HG03039 (cell line): ENCODE data around the gene PYGL.
"Not testable (repeated sequence)": the region's sequence is repeated elsewhere in the genome, so short reads cannot be mapped to it uniquely, and the experiment has no call there.

Source experiments
- ATAC-seq: cut with Tn5 transposase; IDR thresholded peaks from one replicate; pipeline ENCODE4 v1.9.1; 2021; ENCODE audit warnings: mild to moderate bottlenecking, moderate library complexity; ENCODE audit not compliant: unreplicated experiment

Gene PYGL

DNA sequence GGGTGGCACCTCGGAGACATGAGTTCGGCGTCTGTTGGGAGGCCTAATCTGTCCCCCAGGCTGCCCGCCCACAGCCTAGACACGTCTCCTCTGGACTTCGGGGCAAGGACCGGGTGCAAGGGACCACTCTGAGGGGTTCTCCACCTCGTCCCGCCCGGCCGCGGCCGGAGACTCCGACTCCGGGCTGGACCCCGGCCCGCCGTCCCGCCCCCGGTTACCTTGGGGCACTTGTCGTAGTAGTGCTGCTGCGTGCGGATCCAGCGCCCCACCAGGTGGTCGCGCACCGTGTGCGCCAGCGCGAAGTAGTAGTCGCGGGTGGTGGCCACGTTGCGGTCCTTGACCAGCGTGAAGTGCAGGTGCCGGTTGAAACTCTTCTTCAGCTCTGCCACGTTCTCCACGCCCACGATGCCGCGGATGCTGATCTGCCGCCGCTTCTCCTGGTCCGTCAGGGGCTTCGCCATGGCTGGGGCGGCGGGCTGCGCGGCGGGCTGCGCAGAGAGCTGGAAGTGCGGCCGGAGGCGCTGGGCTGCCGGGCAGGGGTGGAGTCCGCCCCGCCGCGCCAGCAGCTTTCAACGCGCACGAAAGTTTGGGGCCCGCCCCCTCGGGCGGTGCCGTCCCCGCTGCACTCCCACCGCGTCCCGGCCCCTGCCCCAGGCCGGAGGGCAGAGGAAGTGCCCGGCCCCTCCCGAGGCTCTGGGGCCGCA lies at the start of gene PYGL:
PYGL (minus strand) TSS at position 541 of the 704 bp plus-strand sequence; CDS start at position 461, 80 bp downstream.
- no peak for ATAC-seq

DNA sequence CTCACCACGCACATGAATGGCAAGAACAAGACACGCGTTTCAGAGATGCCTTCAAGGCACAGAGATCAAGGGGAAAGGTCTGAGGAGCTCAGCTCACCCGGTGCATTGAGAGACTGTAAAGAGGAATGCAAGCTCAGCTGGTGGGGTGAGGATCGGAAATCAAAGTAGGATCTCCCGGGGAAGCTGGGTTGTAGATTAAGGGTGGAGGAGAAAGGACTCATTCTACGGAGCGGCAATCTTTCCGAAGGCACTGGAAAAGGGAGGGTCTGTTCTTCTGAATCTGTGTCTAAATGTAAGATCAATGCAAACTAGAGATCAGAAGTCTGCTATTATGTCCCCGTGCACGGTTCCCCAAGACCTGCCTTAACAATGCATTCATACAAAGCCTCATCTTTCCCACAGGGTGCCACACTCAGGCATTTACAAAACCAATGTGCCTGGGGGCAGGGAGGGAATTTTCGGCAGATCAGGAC lies 41.6 kb upstream of the PYGL start:
- ATAC-seq = no peak

- no peak for ATAC-seq
Measured at GRCh38 chr14:50985124-50985858, 41.0 kb upstream of the PYGL start.

DNA sequence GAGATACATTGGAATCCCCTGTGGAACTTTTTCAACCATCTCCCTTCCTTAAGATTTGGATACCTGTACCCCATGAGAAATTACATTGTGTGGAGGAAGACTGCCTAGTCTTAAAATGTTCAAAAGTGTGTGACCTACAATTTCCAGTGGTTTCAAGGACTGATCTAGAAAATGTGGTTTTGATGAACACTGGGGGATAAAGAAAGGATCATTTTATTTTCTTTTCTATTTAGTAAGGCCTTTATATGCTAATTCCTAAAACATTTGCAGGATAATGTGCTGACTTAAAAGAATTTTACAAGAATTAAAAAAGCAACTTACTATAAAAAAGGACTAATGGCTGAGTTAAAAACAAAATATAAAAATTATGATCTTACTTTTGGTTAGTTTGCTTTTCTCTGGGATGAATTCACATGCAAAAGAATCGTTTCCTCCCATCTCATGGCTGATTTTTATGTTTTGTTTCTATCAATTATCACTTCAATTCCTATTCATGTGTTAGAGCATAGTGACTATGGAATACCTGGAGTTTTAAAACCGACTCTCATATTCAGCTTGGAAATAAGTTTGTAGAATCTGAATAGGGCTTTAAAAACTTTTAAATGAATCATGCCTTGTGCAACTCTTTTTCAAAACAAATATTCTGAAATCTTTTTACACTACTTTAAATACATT lies 39.9 kb upstream of the PYGL start:
- ATAC-seq = no peak

GRCh38 chr14:50979941-50980850 lies 35.9 kb upstream of the PYGL start:
- ATAC-seq = no peak

DNA sequence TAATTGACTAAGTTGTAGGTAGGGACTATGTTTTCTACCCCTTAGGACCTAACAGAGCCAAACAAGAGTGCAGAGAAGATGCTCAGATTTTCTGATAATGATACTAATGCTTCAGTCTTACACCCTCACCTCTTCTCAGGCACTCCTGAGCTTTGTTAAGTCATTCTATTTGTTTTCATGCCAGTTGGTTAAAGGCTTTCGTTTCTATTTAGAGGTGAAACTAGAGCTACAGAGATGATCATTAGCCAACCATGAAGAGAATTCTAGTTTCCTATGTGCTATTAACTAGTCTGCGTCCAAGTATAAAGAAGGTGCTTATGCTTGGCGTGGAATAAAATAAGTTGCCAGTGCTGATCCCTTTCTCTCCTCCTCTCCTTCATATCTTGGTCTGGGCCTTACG lies 34.6 kb upstream of the PYGL start:
- ATAC-seq = peak; percentile 66

- no peak for ATAC-seq
Measured at GRCh38 chr14:50978529-50978871, 34.2 kb upstream of the PYGL start.

DNA sequence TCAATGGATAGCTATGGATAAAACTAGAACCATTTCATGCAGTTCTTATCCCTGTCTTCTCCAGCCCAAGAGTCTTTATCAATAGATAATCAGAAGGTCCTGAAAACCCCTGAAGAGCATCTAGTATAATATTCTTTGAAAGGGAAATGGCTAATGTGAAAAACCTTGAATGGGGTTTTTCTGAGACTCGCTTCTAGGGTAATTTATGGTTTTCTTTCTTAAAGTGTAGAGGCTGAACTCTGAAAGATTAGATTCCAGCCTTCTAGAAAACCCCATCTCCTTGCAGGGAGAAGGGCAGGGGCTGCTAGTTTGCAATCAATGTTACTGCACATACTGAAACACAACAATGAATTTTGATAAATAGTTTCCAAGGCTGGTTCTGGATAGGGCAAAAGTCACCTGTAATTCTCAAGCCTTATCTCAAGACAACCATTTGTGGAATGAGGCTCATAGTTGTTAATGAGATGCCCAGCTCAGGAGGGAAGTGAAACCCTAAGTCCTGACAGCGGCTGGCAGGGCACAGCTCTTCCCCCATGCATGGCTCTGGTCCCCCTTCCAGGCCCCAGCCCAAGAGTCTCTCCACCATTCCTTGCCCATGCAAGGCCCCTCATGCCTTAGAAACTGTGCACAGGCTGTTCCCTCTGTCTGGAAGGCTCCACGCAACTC lies 33.7 kb upstream of the PYGL start:
- ATAC-seq = no peak

DNA sequence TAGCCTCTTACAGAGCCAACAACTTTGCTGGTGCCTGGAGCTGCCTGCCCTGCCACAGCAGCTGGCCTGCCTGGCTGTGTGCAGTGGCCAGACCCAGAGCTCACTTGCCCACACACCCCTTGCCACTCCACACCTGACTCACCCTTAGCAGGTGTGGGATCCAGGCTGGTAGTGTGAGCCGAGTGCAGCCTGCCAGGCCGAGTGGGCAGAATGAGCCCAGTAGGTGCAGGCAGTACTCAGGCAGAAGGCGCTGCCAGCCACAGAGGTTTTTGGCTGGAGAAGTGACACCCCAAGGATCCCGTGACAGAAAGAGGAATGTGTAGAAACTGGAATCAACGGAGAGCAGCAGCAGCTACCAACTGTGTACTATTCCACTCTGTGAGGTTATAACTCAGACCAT lies 29.8 kb upstream of the PYGL start:
- ATAC-seq = no peak

GRCh38 chr14:50972734-50973133 lies 28.5 kb upstream of the PYGL start:
- no peak for ATAC-seq

DNA sequence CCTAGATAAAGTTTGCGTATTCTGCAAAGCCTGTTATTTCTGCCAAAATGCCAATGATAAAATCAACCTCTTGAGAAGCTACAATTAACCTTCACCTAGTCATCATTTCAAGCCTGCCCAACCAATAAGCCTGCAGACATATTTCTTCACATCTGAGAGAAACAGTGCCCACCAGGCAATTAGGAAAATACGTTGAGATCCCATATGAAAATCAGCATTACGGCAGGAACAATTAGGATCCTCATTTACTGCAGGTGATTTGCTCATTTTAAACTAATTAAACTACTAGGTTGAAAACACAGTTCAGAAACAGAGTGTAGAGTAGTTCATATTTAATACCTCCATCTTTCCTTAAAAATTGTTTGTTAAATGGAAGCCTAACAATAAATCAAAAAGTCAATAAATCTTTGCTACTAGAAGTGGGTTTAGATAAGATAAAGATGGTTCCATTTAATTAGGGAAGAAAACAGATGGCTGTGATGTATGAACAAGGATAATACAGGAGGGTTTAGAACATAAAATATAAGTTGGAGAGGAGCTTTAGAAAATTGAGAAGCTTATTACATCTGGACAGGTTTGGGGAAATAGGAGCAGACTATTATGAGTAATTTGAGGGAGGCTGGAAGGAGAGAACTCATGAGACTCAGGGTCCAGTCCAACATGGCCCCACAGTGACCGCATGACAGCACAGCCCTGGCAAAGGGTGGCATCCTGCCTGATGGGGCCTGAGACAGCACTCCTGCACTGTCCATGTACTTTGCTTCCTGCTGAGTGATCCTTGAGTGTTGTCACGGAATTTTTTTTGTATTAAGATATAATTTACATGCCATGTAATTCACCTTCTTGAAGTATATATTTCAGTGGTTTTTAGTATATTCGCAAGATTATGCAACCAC lies 26.9 kb upstream of the PYGL start:
- no peak for ATAC-seq

GRCh38 chr14:50967790-50968189 lies 23.5 kb upstream of the PYGL start:
- ATAC-seq = no peak

DNA sequence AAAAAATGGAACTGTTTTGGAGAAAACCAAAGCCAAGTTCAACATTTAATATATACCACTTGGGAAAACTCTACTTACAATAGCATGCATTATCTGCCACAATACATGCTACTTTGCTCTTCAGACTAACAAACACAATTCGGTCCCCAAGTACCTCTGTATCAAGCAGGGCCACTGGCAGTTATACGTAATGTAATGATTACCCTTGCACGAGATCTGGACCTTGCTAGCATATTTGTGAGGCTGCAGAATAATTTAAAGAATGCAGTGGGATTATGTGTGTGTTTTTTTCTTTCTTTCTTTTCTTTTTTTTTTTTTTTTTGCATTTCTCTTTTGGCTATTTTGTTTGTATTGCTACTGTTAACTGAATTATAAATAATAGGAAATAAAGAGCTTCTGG lies 22.8 kb upstream of the PYGL start:
- ATAC-seq = no peak

- no peak for ATAC-seq
Measured at GRCh38 chr14:50964683-50965390, 20.6 kb upstream of the PYGL start.

DNA sequence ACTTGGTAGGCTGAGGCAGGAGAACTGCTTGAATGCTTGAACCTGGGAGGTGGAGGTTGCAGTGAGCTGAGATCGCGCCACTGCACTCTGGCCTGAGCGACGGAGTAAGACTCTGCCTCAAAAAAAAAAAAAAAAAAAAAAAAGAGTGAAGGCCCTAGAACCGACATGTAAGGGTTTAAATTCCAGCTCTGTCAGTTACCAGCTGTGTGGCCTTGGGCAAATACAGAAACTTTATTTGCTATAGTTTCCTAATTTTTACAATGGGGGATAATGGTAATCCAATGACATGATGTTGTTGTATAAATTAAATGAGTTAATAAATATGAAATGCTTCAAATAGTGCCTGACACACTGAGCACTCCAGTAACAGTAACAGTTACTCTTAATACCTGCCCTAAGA lies 19.6 kb upstream of the PYGL start:
- ATAC-seq = no peak

- ATAC-seq = no peak
Measured at GRCh38 chr14:50961605-50962221, 17.4 kb upstream of the PYGL start.

- no peak for ATAC-seq
Measured at GRCh38 chr14:50957296-50957695, 13.0 kb upstream of the PYGL start.

DNA sequence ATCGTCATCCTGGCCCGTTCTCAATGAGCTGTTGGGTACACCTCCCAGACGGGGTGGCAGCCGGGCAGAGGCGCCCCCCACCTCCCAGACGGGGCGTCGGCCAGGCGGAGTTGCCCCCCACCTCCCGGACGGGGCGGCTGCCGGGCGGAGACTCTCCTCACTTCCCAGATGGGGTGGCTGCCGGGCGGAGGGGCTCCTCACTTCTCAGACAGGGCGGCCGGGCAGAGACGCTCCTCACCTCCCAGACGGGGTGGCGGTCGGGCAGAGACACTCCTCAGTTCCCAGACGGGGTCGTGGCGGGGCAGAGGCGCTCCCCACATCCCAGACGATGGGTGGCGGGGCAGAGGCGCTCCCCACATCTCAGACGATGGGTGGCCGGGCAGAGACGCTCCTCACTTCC lies 12.1 kb upstream of the PYGL start:
- ATAC-seq = not testable (repeated sequence)
